Astrocyte of the spinal cord (primary cell): Measurements from ENCODE around the gene RAB8A.

ENCODE experiments used
- DNase-seq: peaks from one replicate; pipeline ENCODE4 v3.0.0; 2011; ENCODE audit warnings: low read depth, low spot score
- H3K4me3 ChIP-seq: 2 replicates; pipeline ENCODE4 v1.5.1; 2011; ENCODE audit warnings: low read depth, mild to moderate bottlenecking, low read length, moderate library complexity
- in situ Hi-C: cut with HindIII; loops from 2 replicates; pipeline ENCODE4 v1.10.0; 2017; ENCODE audit warnings: low sequenced_read_pairs
- TF ChIP-seq, protein P1 (sequence below): IDR thresholded peaks from 2 replicates; pipeline ENCODE4 v1.5.1; 2012; ENCODE audit warnings: low read depth, mild to moderate bottlenecking, low read length, inconsistent platforms

The RAB8A gene

GRCh38 chr19:16133818-16134217 is 22.1 kb downstream of the RAB8A start:
- DNase-seq = no peak
- in situ Hi-C loops = no loop called here
- TF ChIP-seq, protein P1, sequence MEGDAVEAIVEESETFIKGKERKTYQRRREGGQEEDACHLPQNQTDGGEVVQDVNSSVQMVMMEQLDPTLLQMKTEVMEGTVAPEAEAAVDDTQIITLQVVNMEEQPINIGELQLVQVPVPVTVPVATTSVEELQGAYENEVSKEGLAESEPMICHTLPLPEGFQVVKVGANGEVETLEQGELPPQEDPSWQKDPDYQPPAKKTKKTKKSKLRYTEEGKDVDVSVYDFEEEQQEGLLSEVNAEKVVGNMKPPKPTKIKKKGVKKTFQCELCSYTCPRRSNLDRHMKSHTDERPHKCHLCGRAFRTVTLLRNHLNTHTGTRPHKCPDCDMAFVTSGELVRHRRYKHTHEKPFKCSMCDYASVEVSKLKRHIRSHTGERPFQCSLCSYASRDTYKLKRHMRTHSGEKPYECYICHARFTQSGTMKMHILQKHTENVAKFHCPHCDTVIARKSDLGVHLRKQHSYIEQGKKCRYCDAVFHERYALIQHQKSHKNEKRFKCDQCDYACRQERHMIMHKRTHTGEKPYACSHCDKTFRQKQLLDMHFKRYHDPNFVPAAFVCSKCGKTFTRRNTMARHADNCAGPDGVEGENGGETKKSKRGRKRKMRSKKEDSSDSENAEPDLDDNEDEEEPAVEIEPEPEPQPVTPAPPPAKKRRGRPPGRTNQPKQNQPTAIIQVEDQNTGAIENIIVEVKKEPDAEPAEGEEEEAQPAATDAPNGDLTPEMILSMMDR = no peak
- H3K4me3 ChIP-seq = no peak overlapping the region

DNA sequence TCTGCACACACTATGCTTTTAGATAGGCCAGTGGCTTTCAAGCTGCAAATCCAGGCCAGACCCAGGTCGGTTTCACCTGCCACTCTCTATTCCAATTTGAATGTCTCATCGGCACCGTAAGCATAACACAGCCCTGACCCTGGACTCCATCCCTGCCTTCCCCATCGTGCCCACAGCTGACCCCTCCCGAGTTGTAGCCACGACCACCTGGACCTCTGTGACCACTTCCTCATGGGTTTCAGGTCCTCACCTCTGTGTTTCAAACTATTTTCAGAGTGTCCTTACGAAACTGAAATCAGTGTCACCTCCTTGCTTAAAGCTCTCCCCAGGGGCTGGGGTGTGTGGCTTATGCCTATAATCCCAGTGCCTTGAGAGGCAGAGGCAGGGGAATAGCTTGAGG is 22.8 kb downstream of the RAB8A start:
- in situ Hi-C loops = no loop called here
- no peak overlapping the region for H3K4me3 ChIP-seq
- no peak for DNase-seq

DNA sequence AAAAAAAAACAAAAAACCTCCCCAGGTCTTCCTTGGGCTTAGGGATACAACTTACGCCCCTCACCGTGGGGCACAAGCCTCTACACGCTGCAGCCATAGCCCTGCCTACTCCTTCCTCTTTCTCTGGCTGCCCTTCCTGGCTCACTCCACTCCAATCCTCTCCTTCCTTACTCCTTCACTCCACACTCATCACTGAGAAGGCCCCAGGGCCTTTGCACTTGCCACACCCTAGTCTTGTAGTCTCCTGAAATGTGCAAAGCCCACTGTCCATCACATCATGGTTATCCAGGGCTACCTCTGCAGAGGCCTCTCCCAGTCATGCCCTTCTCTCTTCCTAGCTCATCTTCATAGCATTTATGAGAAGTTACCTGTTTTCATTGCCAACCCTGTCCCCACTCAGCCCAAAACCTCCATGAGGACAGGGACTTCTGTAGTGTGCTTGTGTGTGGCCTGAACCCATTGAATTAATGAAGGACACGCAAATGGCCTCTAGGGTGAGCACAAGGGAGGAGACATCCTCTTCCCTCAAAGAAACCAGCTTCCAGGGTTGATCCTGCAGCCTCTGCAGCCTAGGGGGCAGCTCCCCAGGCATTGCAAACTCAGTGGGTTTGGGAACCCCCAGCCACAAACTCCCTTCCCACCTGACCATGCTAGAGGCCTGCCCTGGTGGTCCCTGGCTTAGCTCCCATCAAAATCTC is 23.9 kb downstream of the RAB8A start:
- in situ Hi-C loops = no loop called here
- H3K4me3 ChIP-seq = no peak overlapping the region
- DNase-seq = no peak
- TF ChIP-seq, protein P1 = no peak

More for the DNA sequence above, 22.8 kb downstream of the RAB8A start:
- TF ChIP-seq, protein P1 = no peak

DNA sequence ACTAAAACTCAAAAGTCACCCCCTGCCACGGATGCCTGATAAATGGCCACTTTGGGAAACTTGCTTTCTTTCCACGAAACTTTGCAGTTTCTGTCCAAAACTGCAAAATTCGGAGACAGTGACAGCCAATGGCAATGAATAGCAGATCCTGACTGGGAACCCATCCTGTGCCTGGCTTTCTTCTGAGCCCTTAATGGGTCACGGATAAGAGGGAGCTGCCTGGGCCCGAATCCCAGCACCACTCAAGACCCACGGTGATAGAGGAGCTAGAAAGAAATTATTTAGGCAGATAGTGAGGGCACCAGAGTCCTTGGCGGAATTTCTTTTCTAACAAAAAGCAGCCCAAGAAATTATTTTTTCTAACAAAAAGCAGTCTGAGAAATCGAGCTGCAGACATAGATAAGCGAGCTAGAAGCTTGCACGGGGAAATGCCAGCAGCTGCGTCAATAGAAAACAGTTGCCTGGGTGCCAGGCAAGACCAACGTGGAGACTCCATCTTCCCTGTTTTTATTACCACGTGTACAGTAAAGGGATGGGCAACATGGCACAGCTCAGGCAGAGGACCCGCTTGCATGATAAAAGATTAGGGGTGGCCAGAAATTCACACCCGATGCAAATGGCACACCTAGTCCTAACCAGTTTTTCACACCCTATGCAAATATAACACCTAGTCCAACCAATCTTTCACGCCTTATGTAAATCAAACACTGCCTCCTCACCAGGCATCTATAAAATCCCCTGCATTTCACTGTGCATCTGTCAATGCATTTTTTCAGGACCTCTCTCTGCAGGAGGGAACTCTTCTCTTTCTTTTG is 24.7 kb downstream of the RAB8A start:
- no peak for DNase-seq
- in situ Hi-C loops = no loop called here
- TF ChIP-seq, protein P1 = no peak
- H3K4me3 ChIP-seq = no peak overlapping the region

DNA sequence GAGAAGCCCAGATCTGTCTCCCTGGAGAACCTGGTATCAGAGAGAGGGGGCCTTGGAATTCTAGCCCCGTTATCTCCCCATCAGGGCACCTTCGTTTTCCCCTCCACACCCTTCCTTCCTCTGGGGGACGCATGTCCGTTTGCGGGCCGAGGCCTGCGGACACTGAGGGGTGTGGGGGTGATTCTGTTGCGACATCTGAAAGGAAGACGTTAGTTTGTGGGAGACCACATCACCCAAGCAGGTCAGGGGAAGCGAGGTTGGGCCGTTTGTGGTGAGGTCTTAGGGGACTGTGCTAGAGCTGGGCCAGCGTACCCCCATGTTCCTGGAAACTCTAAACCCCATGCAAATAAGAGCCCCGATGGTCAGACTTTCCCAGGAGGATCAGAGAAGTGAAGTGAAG is 28.1 kb downstream of the RAB8A start:
- in situ Hi-C loops = no loop called here
- TF ChIP-seq, protein P1 = no peak
- no peak for DNase-seq
- H3K4me3 ChIP-seq = no peak overlapping the region

- DNase-seq = no peak
- in situ Hi-C loops = no loop called here
- TF ChIP-seq, protein P1 = no peak
- no peak overlapping the region for H3K4me3 ChIP-seq
These were observed 29.4 kb downstream of the RAB8A start for GRCh38 chr19:16141043-16141442.
